ENCODE measurements around the gene ZFR. TPM values are rescaled to one million over a fixed set of nuclear protein-coding genes. Genes with fewer than 3 reads are reported as not detected.

The ZFR gene
- total and polyA plus RNA-seq, 9 of the 15 experiments (the other 6 are each of a cell fraction or from before 2014, with no cell fraction given) = 35.5 to 108 (median 71.1) TPM

GRCh38 chr5:32312595-32313332, 131.8 kb downstream of the ZFR start, which contains the start of gene MTMR12 (continued):
- TF ChIP-seq FOXP1 (CRISPR knock-in tag; IDR thresholded peaks at IDR 0.05) = 0 out of 2 replicates have a peak, but pooled peaks have one; percentile 60
- peak; percentile 89 for TF ChIP-seq PHF21A (IDR thresholded peaks at IDR 0.05; ENCODE audit: borderline replicate concordance, low read depth)
- TF ChIP-seq PBX2 (CRISPR knock-in tag; IDR thresholded peaks at IDR 0.05; ENCODE audit: low read depth) = peak; percentile 78
- TF ChIP-seq PBX2 (tag; conservative IDR thresholded peaks at IDR 0.05; ENCODE audit: low read depth) = peak; percentile 99
- no peak; a peak in 2 of 4 replicates for TF ChIP-seq FOXK2 (conservative IDR thresholded peaks at IDR 0.05 in 1 of 2, IDR thresholded peaks at IDR 0.05 in 1 of 2; ENCODE audit: low read depth in 2 of 2)
- TF ChIP-seq PKNOX1 (IDR thresholded peaks at IDR 0.05) = peak; percentile 99
- TF ChIP-seq ZFP36 (IDR thresholded peaks at IDR 0.05; ENCODE audit: low read depth, low read length, partially characterized antibody) = peak; percentile 6
- no peak for TF ChIP-seq CHD4 (IDR thresholded peaks at IDR 0.05; ENCODE audit: insufficient read depth, insufficient replicate concordance, low read depth, low read length, poor library complexity, severe bottlenecking)
- 0 out of 4 replicates have a peak, but pooled peaks of 1 of the 2 experiments have one; percentile 33 for TF ChIP-seq SRF (CRISPR knock-in tag; IDR thresholded peaks at IDR 0.05)
- TF ChIP-seq SAP30 (IDR thresholded peaks at IDR 0.05; ENCODE audit: borderline replicate concordance, insufficient read depth, low read depth, low read length, poor library complexity, severe bottlenecking) = peak; percentile 33
- TF ChIP-seq CTCFL (IDR thresholded peaks at IDR 0.05; ENCODE audit: borderline replicate concordance, insufficient read depth, low read depth, low read length, poor library complexity, severe bottlenecking) = peak; percentile 38
- TF ChIP-seq NR2C2 (CRISPR knock-in tag; IDR thresholded peaks at IDR 0.05) = 0 out of 2 replicates have a peak, but pooled peaks have one; percentile 2
- peak; percentile 80; the same call in 1 of the 2 replicates for TF ChIP-seq NR2C2 (tag; IDR thresholded peaks at IDR 0.05)
- TF ChIP-seq PPARD (CRISPR knock-in tag; IDR thresholded peaks at IDR 0.05) = no peak
- peak; percentile 65 for TF ChIP-seq VEZF1 (CRISPR knock-in tag; IDR thresholded peaks at IDR 0.05)
- no peak for TF ChIP-seq ZNF324 (CRISPR knock-in tag; IDR thresholded peaks at IDR 0.05)
- TF ChIP-seq PCBP1 (IDR thresholded peaks at IDR 0.05; ENCODE audit: low read depth, low read length, poor library complexity, severe bottlenecking) = peak; percentile 25
- no peak for TF ChIP-seq PRPF4 (IDR thresholded peaks at IDR 0.05; ENCODE audit: insufficient read depth, low read depth, low read length, poor library complexity, severe bottlenecking)
